Hematopoietic multipotent progenitor cell treated with erythropoietin and hydrocortisone succinate and interleukin-3 and kit ligand, for 6 days (in vitro differentiated cells): Measurements from ENCODE around the gene CPZ.
A peak's percentile ranks its signal among the peaks of the same experiment; 100 is the strongest.
"Not testable (repeated sequence)": the region's sequence is repeated elsewhere in the genome, so short reads cannot be mapped to it uniquely, and the experiment has no call there.

Source experiments
- DNase-seq: peaks from one replicate; pipeline ENCODE4 v3.0.0-alpha.2; 2015

Gene CPZ

GRCh38 chr4:8557151-8558076, 35.2 kb upstream of the CPZ start:
- DNase-seq = no peak

- no peak for DNase-seq
Measured at GRCh38 chr4:8558080-8558960, 34.2 kb upstream of the CPZ start.

DNA sequence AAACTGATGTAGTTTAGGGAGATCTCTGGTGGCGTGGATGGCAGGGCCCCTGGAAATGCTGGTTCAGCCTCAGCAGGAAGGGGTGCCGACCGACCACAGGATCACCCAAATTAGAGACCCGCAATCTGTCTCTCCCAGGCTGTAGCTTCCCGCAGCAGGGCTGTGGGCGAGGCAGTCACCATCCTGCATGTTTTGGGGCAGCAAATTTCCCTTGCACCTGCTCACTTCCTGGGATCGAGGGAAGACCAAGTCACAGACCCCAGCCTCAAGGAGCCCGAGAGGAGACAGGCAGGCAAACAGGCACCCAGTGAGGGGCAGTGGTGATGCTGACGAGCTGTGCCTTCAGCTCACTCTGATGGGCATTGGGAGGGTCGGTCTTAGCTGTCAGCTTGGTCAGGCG, 33.6 kb upstream of the CPZ start:
- no peak for DNase-seq

GRCh38 chr4:8559524-8560264, 32.9 kb upstream of the CPZ start:
- no peak for DNase-seq

GRCh38 chr4:8560265-8561047, 32.1 kb upstream of the CPZ start:
- no peak for DNase-seq

DNA sequence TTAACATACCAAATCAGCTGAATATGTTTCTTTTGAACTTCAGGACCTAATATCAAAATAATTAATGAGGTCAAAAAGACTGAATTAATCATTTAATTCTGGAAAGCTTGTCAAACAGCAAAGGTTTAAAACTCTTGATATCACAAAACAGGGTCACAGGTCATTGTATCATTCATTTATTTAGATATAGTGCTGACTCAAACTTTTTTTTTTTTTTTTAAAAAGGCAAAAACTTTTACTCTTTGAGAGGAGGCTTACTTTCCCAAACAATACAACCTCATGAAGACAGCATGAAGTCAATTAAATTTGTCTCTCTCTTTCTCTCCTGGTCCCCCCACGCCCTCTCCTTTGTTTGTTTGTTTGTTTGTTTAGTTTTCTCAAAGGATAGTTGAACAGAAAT, 28.0 kb upstream of the CPZ start:
- no peak for DNase-seq

DNA sequence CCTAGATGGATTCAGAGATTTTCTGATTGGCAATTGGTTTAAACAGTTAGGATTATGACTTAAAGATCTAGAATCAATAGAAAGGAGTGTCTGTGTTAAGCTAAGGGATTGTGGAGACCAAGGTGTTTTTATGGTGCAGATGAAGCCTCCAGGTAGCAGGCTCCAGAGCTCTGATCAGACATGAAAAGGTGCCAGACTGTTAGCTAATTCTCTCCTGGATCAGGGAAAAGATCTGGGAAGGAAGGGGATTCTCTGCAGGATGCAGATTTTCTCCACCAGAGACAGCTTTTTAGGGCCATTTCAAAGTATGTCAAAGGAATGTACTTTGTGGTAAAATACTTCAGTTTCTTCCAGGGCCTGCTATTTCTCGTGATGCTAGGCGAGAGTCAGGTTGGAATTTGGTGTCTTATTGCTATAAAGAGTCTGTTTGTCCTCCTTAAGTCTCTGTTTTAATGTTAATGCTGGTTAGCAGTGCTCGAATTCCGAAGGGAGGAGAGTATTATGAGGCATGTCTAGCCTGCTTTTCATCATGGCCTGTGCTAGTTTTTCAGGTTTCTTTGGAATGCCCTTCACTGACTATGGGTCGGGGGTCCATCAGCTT, 24.4 kb upstream of the CPZ start:
- no peak for DNase-seq

GRCh38 chr4:8570201-8570600, 22.4 kb upstream of the CPZ start:
- DNase-seq = no peak

GRCh38 chr4:8571702-8572685, 20.6 kb upstream of the CPZ start:
- DNase-seq = no peak

- DNase-seq = no peak
Measured at GRCh38 chr4:8573266-8573665, 19.3 kb upstream of the CPZ start.

- no peak for DNase-seq
Measured at GRCh38 chr4:8574796-8575370, 17.7 kb upstream of the CPZ start.

GRCh38 chr4:8575457-8575856, 17.1 kb upstream of the CPZ start:
- DNase-seq = no peak

DNA sequence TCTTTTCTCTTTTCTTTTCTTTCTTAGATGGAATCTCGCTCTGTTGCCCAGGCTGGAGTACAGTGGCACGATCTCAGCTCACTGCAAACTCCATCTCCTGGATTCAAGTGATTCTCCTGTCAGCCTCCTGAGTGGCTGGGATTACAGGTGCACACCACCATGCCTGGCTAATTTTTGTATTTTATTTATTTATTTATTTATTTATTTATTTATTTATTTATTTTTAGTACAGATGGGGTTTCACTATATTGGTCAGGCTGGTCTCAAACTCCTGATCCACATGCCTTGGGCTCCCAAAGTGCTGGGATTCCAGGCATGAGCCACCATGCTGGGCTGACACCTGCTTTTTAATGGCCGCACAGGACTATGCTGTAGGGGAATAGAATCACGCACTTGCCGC, 16.0 kb upstream of the CPZ start:
- DNase-seq = not testable (repeated sequence)

DNA sequence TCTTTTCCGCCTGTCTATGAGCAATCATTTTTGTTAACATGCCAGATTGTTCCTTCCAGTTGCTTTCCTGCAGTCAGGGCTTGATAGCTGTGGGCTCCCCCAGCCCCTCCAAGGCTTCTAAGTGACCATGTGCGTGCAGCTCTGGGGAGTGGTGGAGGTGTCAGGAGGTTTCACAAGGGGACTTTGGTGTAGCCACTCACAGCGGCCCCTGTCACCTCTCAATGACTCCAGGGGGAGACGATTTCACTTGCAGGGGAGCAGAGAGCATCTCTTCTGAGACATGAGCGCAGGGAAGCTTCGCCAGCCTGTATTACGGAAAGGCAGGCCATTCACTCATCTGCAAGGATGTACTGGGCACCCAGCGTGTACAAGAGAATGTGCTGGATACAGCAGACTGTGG, 15.5 kb upstream of the CPZ start:
- DNase-seq = no peak

DNA sequence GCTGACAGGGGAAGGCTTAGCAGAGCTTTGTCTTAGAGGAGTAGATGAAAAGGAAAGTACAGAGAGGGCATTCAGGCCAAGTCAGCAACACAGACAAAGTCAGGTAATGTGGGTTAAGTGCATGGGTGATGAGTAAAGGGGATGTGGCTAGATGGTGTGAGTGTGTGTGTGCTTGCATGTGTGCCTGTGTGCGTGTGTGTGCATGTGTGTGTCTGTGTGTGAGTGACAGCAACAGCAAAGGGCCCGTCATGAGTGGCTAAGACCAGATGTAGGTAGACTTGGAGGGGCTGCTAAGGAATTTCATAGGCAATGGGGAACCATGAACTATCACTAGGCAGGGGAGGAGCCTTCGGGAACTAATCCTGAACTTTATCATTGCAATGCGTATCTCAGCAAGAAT, 14.6 kb upstream of the CPZ start:
- no peak for DNase-seq

DNA sequence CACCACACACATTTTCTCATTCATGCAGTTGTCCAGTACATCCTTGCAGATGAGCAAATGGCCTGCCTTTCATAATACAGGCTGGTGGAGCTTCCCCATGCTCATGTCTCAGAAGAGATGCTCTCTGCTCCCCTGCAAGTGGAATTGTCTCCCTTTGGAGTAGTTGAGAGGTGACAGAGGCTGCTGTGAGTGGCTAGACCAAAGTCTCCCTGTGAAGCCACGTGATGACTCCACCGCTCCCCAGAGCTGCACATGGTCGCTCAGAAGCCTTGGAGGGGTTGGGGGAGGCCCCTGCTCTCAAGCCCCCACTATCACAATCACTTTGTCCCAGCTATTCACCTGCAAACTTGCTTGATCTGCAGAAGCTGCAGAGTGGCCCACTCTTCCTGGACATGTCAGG, 13.8 kb upstream of the CPZ start:
- no peak for DNase-seq

GRCh38 chr4:8579526-8580320, 12.8 kb upstream of the CPZ start:
- no peak for DNase-seq

DNA sequence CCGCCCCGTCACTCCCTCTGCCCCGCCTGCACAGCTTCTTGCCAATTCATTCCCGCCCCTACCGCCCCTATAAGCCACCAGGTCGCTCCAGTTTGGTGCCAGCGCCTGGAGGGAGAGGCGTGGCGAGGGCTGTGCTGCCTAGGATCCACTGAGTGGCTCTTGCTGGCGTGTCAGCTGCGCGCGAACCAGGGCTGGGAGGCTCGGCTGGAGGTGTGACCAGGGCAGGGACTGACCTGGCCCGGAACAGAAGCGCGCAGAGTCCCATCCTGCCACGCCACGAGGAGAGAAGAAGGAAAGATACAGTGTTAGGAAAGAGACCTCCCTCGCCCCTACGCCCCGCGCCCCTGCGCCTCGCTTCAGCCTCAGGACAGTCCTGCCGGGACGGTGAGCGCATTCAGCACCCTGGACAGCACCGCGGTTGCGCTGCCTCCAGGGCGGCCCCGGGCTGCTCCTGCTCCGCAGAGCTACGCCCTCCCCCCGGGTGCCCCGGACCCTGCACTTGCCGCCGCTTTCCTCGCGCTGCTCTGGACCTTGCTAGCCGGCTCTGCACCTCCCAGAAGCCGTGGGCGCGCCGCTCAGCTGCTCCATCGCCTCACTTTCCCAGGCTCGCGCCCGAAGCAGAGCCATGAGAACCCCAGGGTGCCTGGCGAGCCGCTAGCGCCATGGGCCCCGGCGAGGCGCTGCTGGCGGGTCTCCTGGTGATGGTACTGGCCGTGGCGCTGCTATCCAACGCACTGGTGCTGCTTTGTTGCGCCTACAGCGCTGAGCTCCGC, 12.1 kb upstream of the CPZ start, which contains the start of gene GPR78:
Gene GPR78, plus strand, starts transcription at position 72 of the 773 bp plus-strand sequence. Its CDS starts 591 bp downstream, at position 663.
- peak; percentile 77 for DNase-seq
